HepG2 (cell line): ENCODE data around the gene TBC1D16. TPM values are rescaled to one million over a fixed set of nuclear protein-coding genes. Genes with fewer than 3 reads are reported as not detected.

ENCODE experiments used
- BRD4 ChIP-seq: sonication (generic); formaldehyde crosslinking; IDR thresholded peaks from 2 replicates; pipeline ENCODE4 v1.4.0; 2020; ENCODE audit warnings: missing genetic modification reagents
- FOXM1 ChIP-seq: sonication (generic); formaldehyde crosslinking; IDR thresholded peaks from 2 replicates; pipeline ENCODE4 v1.5.0; 2020; ENCODE audit warnings: missing genetic modification reagents
- GZF1 ChIP-seq: sonication (generic); formaldehyde crosslinking; IDR thresholded peaks from 2 replicates; pipeline ENCODE4 v1.5.1; 2020; ENCODE audit warnings: mild to moderate bottlenecking, missing genetic modification reagents
- HOXA3 ChIP-seq: sonication (generic); formaldehyde crosslinking; IDR thresholded peaks from 2 replicates; pipeline ENCODE4 v1.5.0; 2020; ENCODE audit warnings: missing genetic modification reagents
- KLF11 ChIP-seq: IDR thresholded peaks from 2 replicates; pipeline ENCODE4 v1.6.1; 2016; ENCODE audit warnings: missing compliant biosample characterization
- MAF1 ChIP-seq: sonication (generic); formaldehyde crosslinking; IDR thresholded peaks from 2 replicates; pipeline ENCODE4 v1.5.0; 2020; ENCODE audit warnings: missing genetic modification reagents, borderline replicate concordance
- MEIS1 ChIP-seq: sonication (generic); formaldehyde crosslinking; IDR thresholded peaks from 2 replicates; pipeline ENCODE4 v1.9.0; 2021; ENCODE audit warnings: mild to moderate bottlenecking, missing genetic modification reagents, moderate library complexity, borderline replicate concordance
- MTA1 ChIP-seq: sonication (generic); formaldehyde crosslinking; IDR thresholded peaks from 2 replicates; pipeline ENCODE4 v1.4.0; 2020; ENCODE audit warnings: missing genetic modification reagents, mild to moderate bottlenecking, borderline replicate concordance
- NFIB ChIP-seq: sonication (generic); formaldehyde crosslinking; IDR thresholded peaks from 2 replicates; pipeline ENCODE4 v1.9.0; 2021; ENCODE audit warnings: missing genetic modification reagents, mild to moderate bottlenecking, borderline replicate concordance
- NR2F6 ChIP-seq, 2 experiments: IDR thresholded peaks; 2 replicates each; pipeline ENCODE4 v1.6.1; 2016; ENCODE audit warnings: antibody characterized with exemption in 1 of 2, mild to moderate bottlenecking in 1 of 2
- REL ChIP-seq: sonication (generic); formaldehyde crosslinking; conservative IDR thresholded peaks from 2 replicates; pipeline ENCODE4 v1.8.0; 2022; ENCODE audit warnings: mild to moderate bottlenecking, missing genetic modification reagents, moderate library complexity
- RXRB ChIP-seq: IDR thresholded peaks from 2 replicates; pipeline ENCODE4 v1.6.1; 2016; ENCODE audit warnings: borderline replicate concordance, missing genetic modification reagents, missing compliant biosample characterization
- ZNF253 ChIP-seq: sonication (generic); formaldehyde crosslinking; IDR thresholded peaks from 2 replicates; pipeline ENCODE4 v1.8.0; 2022; ENCODE audit warnings: mild to moderate bottlenecking, missing genetic modification reagents, borderline replicate concordance
- ZNF329 ChIP-seq: sonication (generic); formaldehyde crosslinking; IDR thresholded peaks from 2 replicates; pipeline ENCODE4 v1.9.0; 2021; ENCODE audit warnings: low read depth, mild to moderate bottlenecking, missing genetic modification reagents
- ZNF543 ChIP-seq: sonication (generic); formaldehyde crosslinking; IDR thresholded peaks from 2 replicates; pipeline ENCODE4 v1.4.0; 2020; ENCODE audit warnings: mild to moderate bottlenecking, missing genetic modification reagents
- ZSCAN9 ChIP-seq: IDR thresholded peaks from 2 replicates; pipeline ENCODE4 v1.6.1; 2016; ENCODE audit warnings: borderline replicate concordance
- polyA plus RNA-seq, 8 experiments: library from polyadenylated mRNA; depleted of rRNA in 3 of 8; stranded (reverse) in 7 of 8; unstranded in 1 of 8; fragments of >200 nt; fragmentation: Illumina TruSeq in 4 of 8; extraction: Trizol in 4 of 8; gene quantifications; 2 replicates each; pipeline versions ENCODE4 v1.2.1 to v1.2.3, GENCODE V29; 2011 to 2016; ENCODE audit warnings: low read depth in 4 of 8, missing spikeins in 1 of 8, mixed read lengths in 1 of 8; ENCODE audit not compliant: insufficient read depth in 1 of 8
- total RNA-seq, 5 experiments: library from RNA; depleted of rRNA; stranded (reverse); fragments of >200 nt; fragmentation: Illumina TruSeq; extraction: Trizol; gene quantifications; 2 replicates each; pipeline ENCODE4 v1.2.3, GENCODE V29; 2016; ENCODE audit warnings: low read depth in 1 of 5
- TF ChIP-seq, protein P1 (sequence below): sonication (generic); formaldehyde crosslinking; IDR thresholded peaks from 2 replicates; pipeline ENCODE4 v1.4.0; 2020; ENCODE audit warnings: missing genetic modification reagents
- TF ChIP-seq, protein P2 (sequence below): sonication (generic); formaldehyde crosslinking; IDR thresholded peaks from 2 replicates; pipeline ENCODE4 v1.5.1; 2020; ENCODE audit warnings: mild to moderate bottlenecking, missing genetic modification reagents, borderline replicate concordance
- TF ChIP-seq, protein P3 (sequence below), 2 experiments: sonication (generic) in 1 of 2; formaldehyde crosslinking in 1 of 2; IDR thresholded peaks; 2 replicates each; pipeline versions ENCODE4 v1.5.1 to v1.6.1; 2011 to 2020; ENCODE audit warnings: borderline replicate concordance in 1 of 2, low read depth in 1 of 2, low read length in 1 of 2, mild to moderate bottlenecking in 1 of 2, missing genetic modification reagents in 1 of 2, moderate library complexity in 1 of 2
- TF ChIP-seq, protein P4 (sequence below): sonication (generic); formaldehyde crosslinking; IDR thresholded peaks from 2 replicates; pipeline ENCODE4 v1.8.1; 2023; ENCODE audit warnings: mild to moderate bottlenecking, inconsistent platforms, moderate library complexity, missing genetic modification reagents, borderline replicate concordance

The TBC1D16 gene
- total and polyA plus RNA-seq, 2 of the 13 experiments (the other 11 are each of a cell fraction or from before 2014, with no cell fraction given), result 14.9 to 24.9 TPM

DNA sequence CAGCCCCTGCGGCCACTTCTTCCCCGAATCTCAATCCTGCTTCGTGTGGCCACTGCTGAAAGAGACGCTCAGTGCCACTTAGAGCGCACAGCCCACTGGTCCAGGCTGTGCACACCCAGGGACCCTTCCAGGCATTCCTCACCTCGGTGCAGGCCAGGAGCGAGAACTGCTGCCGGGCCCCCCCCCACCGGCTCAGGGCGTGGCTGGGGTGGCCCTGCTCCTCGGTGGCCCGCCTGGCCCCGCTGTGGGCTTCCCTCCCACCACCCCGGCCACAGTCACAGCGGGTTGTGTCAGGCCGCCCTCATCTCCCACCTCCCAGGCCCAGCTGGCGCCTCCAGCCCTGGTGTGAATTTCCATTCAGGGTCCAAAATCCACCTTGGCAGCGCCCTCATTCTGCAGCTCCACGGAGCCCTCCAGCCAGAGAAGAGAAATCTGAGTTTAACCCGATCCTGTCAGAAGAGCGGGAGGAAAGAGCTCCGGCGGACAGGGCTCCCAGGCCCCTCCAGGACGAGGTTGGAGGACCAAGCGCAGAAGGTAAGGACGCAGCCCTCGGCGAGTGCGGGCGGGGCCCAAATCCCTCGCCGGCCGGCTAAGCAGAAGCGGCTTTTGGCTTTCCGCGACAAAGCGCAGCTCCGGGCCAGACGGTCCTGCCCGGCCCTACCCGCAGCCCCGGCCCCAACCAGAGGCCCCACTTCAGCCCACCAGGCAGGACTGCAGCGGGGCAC is 12.0 kb downstream of the TBC1D16 start (continued):
- TF ChIP-seq, protein P1, sequence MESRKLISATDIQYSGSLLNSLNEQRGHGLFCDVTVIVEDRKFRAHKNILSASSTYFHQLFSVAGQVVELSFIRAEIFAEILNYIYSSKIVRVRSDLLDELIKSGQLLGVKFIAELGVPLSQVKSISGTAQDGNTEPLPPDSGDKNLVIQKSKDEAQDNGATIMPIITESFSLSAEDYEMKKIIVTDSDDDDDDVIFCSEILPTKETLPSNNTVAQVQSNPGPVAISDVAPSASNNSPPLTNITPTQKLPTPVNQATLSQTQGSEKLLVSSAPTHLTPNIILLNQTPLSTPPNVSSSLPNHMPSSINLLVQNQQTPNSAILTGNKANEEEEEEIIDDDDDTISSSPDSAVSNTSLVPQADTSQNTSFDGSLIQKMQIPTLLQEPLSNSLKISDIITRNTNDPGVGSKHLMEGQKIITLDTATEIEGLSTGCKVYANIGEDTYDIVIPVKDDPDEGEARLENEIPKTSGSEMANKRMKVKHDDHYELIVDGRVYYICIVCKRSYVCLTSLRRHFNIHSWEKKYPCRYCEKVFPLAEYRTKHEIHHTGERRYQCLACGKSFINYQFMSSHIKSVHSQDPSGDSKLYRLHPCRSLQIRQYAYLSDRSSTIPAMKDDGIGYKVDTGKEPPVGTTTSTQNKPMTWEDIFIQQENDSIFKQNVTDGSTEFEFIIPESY (CRISPR knock-in tag), result peak; percentile 33; the same call in 1 of the 2 replicates
- TF ChIP-seq MTA1 (peak; percentile 78; the same call in 1 of the 2 replicates), MAF1 (CRISPR knock-in tag) (no peak; the same call in 1 of the 2 replicates), MEIS1 (peak; percentile 72; the same call in 1 of the 2 replicates), BRD4 (CRISPR knock-in tag) (no peak), ZNF253 (CRISPR knock-in tag) (no peak), REL (no peak), FOXM1 (CRISPR knock-in tag) (no peak), ZNF543 (CRISPR knock-in tag) (peak; percentile 100), GZF1 (CRISPR knock-in tag) (0 out of 2 replicates have a peak, but pooled peaks have one; percentile 28), RXRB (peak; percentile 60; the same call in 1 of the 2 replicates), ZSCAN9 (CRISPR knock-in tag) (peak; percentile 70), ZNF329 (CRISPR knock-in tag) (peak; percentile 52), NFIB (CRISPR knock-in tag) (no peak), HOXA3 (0 out of 2 replicates have a peak, but pooled peaks have one; percentile 31), NR2F6 (IDR thresholded peaks at IDR 0.05) (no peak), NR2F6 (CRISPR knock-in tag; IDR thresholded peaks at IDR 0.05) (peak; percentile 41; the same call in 1 of the 2 replicates), KLF11 (CRISPR knock-in tag) (peak; percentile 72; the same call in 1 of the 2 replicates)
- TF ChIP-seq, protein P2, sequence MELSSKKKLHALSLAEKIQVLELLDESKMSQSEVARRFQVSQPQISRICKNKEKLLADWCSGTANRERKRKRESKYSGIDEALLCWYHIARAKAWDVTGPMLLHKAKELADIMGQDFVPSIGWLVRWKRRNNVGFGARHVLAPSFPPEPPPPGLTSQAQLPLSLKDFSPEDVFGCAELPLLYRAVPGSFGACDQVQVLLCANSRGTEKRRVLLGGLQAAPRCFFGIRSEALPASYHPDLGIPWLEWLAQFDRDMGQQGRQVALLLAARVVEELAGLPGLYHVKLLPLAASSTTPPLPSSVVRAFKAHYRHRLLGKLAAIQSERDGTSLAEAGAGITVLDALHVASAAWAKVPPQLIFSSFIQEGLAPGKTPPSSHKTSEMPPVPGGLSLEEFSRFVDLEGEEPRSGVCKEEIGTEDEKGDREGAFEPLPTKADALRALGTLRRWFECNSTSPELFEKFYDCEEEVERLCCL (CRISPR knock-in tag), result no peak
- TF ChIP-seq, protein P3, sequence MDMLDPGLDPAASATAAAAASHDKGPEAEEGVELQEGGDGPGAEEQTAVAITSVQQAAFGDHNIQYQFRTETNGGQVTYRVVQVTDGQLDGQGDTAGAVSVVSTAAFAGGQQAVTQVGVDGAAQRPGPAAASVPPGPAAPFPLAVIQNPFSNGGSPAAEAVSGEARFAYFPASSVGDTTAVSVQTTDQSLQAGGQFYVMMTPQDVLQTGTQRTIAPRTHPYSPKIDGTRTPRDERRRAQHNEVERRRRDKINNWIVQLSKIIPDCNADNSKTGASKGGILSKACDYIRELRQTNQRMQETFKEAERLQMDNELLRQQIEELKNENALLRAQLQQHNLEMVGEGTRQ (IDR thresholded peaks at IDR 0.05; ENCODE audit: low read depth, low read length), result no peak
- TF ChIP-seq, protein P3 (CRISPR knock-in tag; IDR thresholded peaks at IDR 0.05; ENCODE audit: borderline replicate concordance), result no peak
- TF ChIP-seq, protein P4, sequence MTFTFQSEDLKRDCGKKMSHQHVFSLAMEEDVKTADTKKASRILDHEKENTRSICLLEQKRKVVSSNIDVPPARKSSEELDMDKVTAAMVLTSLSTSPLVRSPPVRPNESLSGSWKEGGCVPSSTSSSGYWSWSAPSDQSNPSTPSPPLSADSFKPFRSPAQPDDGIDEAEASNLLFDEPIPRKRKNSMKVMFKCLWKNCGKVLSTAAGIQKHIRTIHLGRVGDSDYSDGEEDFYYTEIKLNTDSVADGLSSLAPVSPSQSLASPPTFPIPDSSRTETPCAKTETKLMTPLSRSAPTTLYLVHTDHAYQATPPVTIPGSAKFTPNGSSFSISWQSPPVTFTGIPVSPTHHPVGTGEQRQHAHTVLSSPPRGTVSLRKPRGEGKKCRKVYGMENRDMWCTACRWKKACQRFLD (CRISPR knock-in tag), result 0 out of 2 replicates have a peak, but pooled peaks have one; percentile 45
